HG02973 (cell line): Measurements from ENCODE around the gene MRPL17.
A peak's percentile ranks its signal among the peaks of the same experiment; 100 is the strongest.
"Not testable (repeated sequence)": the region's sequence is repeated elsewhere in the genome, so short reads cannot be mapped to it uniquely, and the experiment has no call there.

Source experiments
- ATAC-seq: cut with Tn5 transposase; IDR thresholded peaks from one replicate; pipeline ENCODE4 v1.9.1; 2021; ENCODE audit warnings: moderate library complexity; ENCODE audit not compliant: unreplicated experiment

MRPL17 gene

GRCh38 chr11:6684068-6684467 is 928 bp upstream of the MRPL17 start:
- ATAC-seq = not testable (repeated sequence)

DNA sequence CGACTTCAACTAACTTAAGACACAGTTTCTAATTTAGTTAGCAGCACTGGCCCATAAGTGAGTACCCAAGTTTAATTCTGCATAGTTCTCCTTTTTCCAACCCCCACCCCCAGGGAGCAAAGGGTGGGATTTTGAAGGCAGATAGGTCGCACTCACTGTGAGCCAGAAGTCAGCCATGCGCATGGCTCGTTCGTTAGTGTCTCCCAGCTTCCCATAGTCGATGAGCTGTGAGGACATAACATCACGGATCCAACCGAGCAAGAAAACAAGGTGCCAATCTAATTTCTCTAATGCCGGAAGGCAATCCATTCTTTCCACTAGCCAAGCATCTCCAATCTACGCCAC is 577 bp downstream of the MRPL17 start:
- ATAC-seq = peak; percentile 11

DNA sequence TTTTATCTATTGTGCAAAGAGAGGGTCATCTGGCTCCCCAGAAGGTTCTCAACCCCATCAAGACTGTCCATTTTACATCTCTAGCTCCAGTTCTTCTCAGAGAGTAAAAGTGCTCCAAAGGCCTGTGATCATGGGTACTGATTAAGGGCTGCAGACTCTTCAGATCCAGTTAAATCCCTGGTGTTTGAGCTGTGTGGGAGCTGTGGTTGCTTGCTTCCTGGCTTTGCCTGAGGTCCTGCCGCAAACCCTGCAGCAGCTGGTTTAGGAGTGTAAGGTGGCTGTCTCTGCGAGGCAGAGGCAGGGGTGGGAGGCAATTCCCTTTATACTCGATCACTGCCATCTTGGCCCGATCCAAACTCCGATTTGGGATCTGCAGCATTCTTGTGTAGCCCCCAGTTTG is 1.2 kb downstream of the MRPL17 start:
- no peak for ATAC-seq

GRCh38 chr11:6681505-6681904 is 1.6 kb downstream of the MRPL17 start:
- no peak for ATAC-seq

GRCh38 chr11:6677018-6677417 is 6.1 kb downstream of the MRPL17 start:
- ATAC-seq = no peak

GRCh38 chr11:6674862-6675261 is 8.3 kb downstream of the MRPL17 start:
- ATAC-seq = no peak

DNA sequence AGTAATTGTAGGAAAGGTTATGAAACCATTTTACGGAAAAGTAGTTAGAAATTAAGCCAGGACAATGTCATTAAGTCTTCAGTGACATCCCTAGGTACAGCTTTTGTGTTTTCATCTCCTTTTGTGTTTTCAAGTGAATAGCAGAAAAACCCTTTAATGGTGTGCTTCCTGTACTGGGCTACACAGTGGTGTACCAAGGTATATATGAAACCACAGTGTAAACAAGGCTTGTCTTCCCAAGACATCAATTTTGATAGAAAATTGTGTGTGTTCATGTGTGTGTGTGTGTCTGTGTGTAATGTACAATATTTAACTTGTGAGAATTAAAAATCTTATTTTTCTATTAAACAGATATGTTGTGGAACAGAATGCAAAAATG is 8.9 kb downstream of the MRPL17 start:
- ATAC-seq = no peak

DNA sequence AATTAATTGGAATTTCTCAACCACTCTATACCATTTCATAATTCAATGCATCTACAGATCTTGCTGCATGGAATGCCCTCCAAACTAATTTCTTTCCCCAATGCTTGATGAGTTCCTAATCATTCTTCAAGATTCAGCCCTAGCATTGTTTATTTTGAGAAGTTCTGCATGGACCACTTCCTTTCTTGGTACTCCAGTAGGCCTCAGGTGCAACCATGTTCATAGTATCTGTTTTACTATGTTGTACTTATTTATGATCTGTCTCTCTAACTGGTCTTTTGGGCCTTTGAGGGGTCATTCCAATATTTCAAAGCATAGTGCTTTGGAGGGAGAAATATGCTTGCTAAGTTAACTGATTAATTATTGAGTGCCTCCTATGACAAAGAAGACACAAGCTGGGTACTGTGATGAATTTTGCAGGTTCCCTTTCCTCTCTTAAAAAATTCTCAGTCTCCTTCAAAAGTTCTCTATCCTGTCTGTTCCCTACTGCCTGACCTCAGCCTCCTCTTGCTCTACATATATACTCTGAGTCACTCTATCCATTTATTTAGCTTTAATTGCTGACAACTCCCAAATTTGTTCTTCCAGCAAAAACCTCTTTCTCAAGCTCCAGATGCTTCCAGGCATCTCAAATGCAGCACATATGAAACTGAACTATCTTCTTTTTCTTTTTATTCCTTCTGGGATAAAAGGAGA is 9.5 kb downstream of the MRPL17 start:
- ATAC-seq = no peak

- ATAC-seq = no peak
Observed at GRCh38 chr11:6671991-6672390, 11.1 kb downstream of the MRPL17 start.

DNA sequence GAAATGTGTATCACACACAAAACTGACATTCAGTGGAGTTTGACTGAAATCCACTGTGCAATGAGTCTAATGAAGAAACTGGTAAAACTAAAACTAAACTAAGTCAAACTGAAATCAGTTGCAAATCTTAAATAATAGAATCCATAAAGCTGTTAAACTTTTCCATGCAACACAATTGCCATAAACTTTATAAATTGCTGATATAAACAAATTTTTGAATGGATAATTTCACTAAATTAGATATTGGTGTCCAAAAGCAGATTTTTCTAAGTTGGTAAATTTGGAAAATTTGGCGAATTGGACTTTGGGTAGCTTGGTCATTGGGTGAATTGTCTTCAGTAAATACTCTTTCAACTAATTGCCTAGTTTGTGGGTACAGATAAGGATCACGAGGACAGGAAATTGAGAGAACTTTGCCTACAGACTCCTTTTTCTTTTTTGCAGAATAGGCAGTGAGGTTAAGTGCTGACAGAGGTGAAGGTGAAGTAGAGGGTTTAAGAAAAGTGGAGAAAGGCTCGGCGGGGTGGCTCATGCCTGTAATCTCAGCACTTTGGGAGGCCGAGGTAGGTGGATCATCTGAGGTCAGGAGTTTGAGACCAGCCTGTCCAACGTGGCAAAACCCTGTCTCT is 12.8 kb downstream of the MRPL17 start:
- ATAC-seq = no peak

DNA sequence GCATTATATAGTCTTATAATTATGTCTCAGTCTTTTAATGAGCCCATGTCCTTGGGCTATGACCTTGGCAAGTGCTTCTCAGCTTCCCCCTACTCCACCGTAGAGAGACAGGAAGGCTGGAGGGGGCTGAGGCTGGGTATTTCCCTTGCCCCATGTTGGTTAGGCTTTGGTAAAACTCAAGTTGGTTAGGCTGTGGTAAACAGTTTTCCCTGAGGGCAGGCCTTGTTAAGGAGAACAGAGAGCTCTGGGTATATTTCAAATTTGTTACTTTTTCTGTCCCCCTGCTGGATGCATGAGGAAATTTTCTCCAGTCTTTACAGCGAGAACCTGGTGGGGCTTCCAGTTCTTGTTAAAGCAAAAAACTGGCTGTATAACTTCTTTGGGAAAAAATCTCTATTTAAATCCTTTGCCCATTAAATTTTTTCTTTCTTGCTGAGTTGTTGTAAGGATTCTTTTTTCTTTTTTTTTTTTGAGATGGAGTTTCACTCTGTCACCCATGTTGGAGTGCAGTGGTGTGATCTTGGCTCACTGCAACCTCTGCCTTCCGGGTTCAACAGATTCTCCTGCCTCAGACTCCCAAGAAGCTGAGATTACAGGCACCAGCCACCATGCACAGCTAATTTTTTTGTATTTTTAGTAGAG is 15.3 kb downstream of the MRPL17 start:
- ATAC-seq = no peak

DNA sequence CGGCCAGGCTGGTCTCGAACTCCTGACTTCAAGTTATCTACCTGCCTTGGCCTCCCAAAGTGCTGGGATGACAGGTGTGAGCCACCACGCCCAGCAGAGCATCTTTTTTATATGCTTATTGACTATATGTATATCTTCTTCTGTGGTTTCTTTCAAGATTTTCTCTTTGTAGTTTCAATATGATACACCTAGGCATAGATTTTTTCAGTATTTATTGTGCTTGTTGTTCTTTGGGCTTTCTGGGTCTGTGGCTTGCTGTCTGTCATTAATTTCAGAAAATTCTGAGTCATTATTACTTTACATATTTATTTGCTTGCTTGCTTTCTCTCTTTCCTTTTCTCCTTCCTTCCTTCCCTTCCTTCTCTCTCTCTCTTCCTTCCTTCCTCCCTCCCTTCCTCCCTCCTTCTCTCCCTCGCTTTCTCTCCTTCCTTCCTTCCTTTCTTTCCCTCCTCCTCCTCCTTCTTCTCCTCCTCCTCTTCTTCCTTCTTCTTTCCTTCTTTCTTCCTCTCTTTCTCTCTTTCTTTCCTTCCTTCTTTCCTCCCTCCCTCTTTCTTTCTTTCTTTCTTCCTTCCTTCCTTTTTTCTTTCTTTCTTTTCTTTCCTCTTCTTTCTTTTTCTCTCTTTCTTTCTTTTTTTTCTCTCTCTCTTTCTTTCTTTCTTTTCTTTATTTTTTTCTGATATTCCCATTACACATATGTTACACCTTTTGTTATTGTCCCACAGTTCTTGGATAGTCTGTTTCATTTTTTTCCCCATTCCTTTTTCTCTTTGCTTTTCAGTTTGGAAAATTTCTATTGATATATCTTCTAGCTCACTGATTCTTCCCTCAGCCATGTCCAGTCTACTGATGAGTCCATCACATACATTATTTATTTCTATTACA is 16.6 kb downstream of the MRPL17 start:
- no peak for ATAC-seq

DNA sequence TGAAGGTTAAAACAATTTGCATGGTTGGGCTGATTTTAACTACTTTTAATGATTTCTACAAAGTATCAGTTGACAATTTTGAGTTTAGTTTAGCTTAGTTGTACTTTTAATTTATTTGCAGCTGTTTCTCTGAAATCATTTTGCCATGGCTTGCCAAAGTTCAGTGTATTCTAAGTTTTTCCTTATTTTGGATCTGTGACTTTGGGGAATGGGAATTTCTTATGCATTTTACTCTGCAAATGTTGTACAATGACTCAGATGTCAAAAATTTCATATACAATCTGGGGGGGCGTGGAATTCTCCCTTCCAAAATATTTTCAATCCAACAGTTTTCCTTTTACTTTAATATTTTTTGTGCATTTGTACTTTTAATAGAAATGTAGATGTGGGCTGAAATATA is 18.6 kb downstream of the MRPL17 start:
- no peak for ATAC-seq

DNA sequence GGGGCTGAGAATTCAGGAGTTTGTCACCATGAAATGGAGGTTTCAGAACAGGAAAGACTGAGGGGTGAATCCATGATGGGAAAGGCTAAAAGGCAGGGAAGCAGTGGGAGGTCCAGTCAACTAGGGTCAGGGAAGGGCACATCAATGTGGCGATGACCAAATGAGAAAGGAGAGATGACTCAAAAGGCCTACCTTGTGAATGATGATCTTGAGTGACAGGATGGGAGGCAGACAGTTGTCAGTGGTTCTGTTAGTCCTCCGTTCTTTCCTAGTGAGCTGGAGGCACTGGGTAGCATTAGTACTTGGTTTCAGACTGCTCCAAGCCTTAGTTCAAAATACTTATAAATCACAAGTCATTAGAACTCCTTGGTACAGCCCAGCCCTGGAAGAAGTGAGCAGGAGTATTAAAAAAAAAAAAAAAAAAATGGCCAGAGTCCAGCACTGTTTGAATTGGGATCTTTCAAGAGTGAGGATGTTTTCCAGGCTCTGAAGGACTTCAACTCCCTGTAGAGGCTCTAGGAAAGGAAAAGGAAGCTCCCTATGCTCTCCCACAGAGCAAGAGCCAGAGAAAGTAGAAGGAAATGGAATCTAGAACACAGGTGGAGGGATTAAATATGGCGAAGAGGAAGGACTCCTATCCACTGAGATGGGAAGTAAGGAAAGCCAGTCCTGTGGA is 19.2 kb downstream of the MRPL17 start:
- no peak for ATAC-seq

- no peak for ATAC-seq
Observed at GRCh38 chr11:6660712-6661111, 22.4 kb downstream of the MRPL17 start.

- no peak for ATAC-seq
Observed at GRCh38 chr11:6658647-6659046, 24.5 kb downstream of the MRPL17 start.

DNA sequence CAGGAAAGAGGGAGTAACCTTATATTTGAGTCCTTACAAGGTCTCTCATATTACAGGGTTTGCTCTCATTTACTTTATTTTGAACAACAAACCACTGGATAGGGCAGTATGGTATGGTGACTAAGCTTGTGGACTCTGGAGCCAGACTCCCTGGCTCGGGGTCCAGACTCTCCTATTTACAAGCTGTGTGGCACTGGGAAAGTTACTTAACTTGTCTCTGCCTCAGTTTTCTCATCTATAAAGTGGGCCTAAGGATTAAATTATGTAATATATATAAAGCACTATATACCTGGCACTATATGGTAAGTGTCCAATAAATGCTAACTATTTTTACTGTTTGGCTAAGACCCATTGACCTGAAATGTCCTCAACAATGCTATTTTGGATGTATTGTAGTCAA is 25.8 kb downstream of the MRPL17 start:
- ATAC-seq = no peak

- ATAC-seq = no peak
Observed at GRCh38 chr11:6656936-6657335, 26.2 kb downstream of the MRPL17 start.

- no peak for ATAC-seq
Observed at GRCh38 chr11:6656584-6656915, 26.6 kb downstream of the MRPL17 start.

DNA sequence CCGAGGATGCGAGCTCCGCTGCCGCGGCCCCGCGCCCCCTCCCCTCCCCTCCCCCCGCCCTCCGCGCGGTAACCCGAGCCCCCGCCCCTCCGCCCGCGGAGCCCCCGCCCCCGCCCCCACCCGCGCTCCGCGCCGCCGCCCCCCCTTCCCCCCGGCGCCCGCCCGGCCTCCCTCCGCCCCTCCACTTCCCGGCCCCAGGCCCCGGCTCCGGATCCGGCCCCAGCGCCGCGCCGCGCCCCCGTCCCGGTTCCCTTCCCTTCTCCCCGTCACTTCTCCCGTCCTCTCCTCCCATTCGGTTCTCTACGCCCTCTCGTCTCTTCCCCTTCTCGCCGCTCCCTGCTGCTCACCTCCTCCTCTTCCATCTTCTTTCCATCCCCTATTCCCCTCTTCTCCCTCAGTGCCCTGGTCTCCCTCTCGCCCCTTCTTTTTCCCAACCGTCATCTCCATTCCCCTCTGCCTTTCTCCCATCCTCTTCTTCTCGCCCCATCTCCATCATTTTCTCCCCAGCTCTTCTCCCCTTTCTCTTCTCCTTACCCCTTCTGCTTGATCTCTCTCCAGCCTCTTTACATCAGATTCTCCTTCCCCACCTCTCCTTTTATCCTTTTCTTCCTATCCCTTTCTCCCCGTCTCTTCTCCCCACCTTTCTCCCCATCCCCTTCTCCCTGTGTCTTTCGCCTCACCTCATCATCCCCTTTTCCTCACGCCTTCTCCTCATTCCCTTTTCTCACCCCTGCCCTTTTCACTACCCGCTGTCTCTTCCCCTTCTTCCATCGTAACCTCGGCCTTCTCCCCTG is 27.2 kb downstream of the MRPL17 start, which contains the start of gene DCHS1:
TSS of gene DCHS1 (minus strand) at position 20 of the 794 bp plus-strand sequence. CDS start 14,196 bp downstream, outside the sequence.
- no peak for ATAC-seq
